ENCODE measurements around the gene TOLLIP. TPM values are rescaled to one million over a fixed set of nuclear protein-coding genes. Genes with fewer than 3 reads are reported as not detected.

The TOLLIP gene
- total RNA-seq, 4 donors from 2014 or later = 50.9 to 89.0 (median 54.9) TPM

- WGBS, 2 donors = 82 to 83% methylated on average over 8 to 13 of the region's 30 CpGs
- Histone ChIP-seq H3K9me3 (no peaks in the 10 kb centered on the region), H3K27ac (peak overlapping the region; percentile 37 to 89 (median 55)), H3K4me3 (no peak overlapping the region), H3K4me1 (peaks cover 0 to 31% (median 0%) of the 10 kb centered on the region in 4 donors), H3K36me3 (peaks cover 0 to 44% (median 7%) of the 10 kb centered on the region in 3 donors), H3K27me3 (no peaks in the 10 kb centered on the region)
- no peak for DNase-seq (ENCODE audit: low spot score in 2 of 2)
- TF ChIP-seq CTCF (IDR thresholded peaks at IDR 0.05) (no peak), EP300 (IDR thresholded peaks at IDR 0.05) (no peak), POLR2A (IDR thresholded peaks at IDR 0.05) (no peak)
Observed at GRCh38 chr11:1271927-1272326, 37.5 kb downstream of the TOLLIP start.

- peaks cover 0 to 38% (median 7%) of the 10 kb centered on the region in 3 donors for H3K36me3 ChIP-seq
- DNase-seq (ENCODE audit: low spot score in 2 of 2) = no peak
- no peak overlapping the region for H3K4me3 ChIP-seq
- no peak for TF ChIP-seq EP300 (IDR thresholded peaks at IDR 0.05)
- H3K27me3 ChIP-seq = no peaks in the 10 kb centered on the region
- H3K27ac ChIP-seq = peak overlapping the region; percentile 37 to 89 (median 55)
- no peaks in the 10 kb centered on the region for H3K9me3 ChIP-seq
- 63 to 64% methylated on average over 9 of the region's 9 CpGs for WGBS, 2 donors
- H3K4me1 ChIP-seq = peaks cover 0 to 31% (median 0%) of the 10 kb centered on the region in 4 donors
Observed at GRCh38 chr11:1271406-1271805, 38.0 kb downstream of the TOLLIP start.

GRCh38 chr11:1271002-1271401, 38.4 kb downstream of the TOLLIP start:
- 19 to 29% methylated on average over 7 to 11 of the region's 13 CpGs for WGBS, 2 donors
- TF ChIP-seq CTCF (IDR thresholded peaks at IDR 0.05) = no peak
- peak in 1 of 2 donors; percentile 23 for TF ChIP-seq POLR2A (IDR thresholded peaks at IDR 0.05)
- TF ChIP-seq EP300 (IDR thresholded peaks at IDR 0.05) = peak in 1 of 2 donors; percentile 70
- H3K27me3 ChIP-seq = no peaks in the 10 kb centered on the region
- peak overlapping the region; percentile 40 to 89 (median 62) for H3K27ac ChIP-seq
- peaks cover 0 to 34% (median 7%) of the 10 kb centered on the region in 3 donors for H3K36me3 ChIP-seq
- DNase-seq (ENCODE audit: low spot score in 2 of 2) = no peak
- no peak overlapping the region for H3K4me3 ChIP-seq
- H3K9me3 ChIP-seq = no peaks in the 10 kb centered on the region
- peaks cover 0 to 31% (median 0%) of the 10 kb centered on the region in 4 donors for H3K4me1 ChIP-seq

- peaks cover 0 to 29% (median 4%) of the 10 kb centered on the region in 3 donors for H3K36me3 ChIP-seq
- H3K4me3 ChIP-seq = no peak overlapping the region
- TF ChIP-seq POLR2A (IDR thresholded peaks at IDR 0.05) = no peak
- TF ChIP-seq EP300 (IDR thresholded peaks at IDR 0.05) = no peak
- TF ChIP-seq CTCF (IDR thresholded peaks at IDR 0.05) = no peak
- no peak for DNase-seq (ENCODE audit: low spot score in 2 of 2)
- 84 to 92% methylated on average over 3 to 10 of the region's 10 CpGs for WGBS, 2 donors
- H3K27ac ChIP-seq = peak overlapping the region; percentile 40 to 89 (median 62)
- no peaks in the 10 kb centered on the region for H3K9me3 ChIP-seq
- peaks cover 0 to 31% (median 0%) of the 10 kb centered on the region in 4 donors for H3K4me1 ChIP-seq
- H3K27me3 ChIP-seq = no peaks in the 10 kb centered on the region
Observed at GRCh38 chr11:1270476-1270875, 39.0 kb downstream of the TOLLIP start.

GRCh38 chr11:1269957-1270356, 39.5 kb downstream of the TOLLIP start:
- TF ChIP-seq EP300 (IDR thresholded peaks at IDR 0.05) = no peak
- no peak for TF ChIP-seq POLR2A (IDR thresholded peaks at IDR 0.05)
- no peak for TF ChIP-seq CTCF (IDR thresholded peaks at IDR 0.05)
- H3K27ac ChIP-seq = peak overlapping the region; percentile 40 to 89 (median 62)
- no peak overlapping the region for H3K4me3 ChIP-seq
- H3K4me1 ChIP-seq = peaks cover 0 to 31% (median 0%) of the 10 kb centered on the region in 4 donors
- 85 to 89% methylated on average over 4 to 5 of the region's 5 CpGs for WGBS, 2 donors
- peaks cover 0 to 24% (median 0%) of the 10 kb centered on the region in 3 donors for H3K36me3 ChIP-seq
- no peak for DNase-seq (ENCODE audit: low spot score in 2 of 2)
- H3K27me3 ChIP-seq = no peaks in the 10 kb centered on the region
- H3K9me3 ChIP-seq = no peaks in the 10 kb centered on the region

Measured in tibial nerve (tissue), 4 donors.